ENCODE measurements around the gene DNAJC5.

DNAJC5 gene

GRCh38 chr20:63979229-63979556 lies 84.3 kb downstream of the DNAJC5 start:
- DNase-seq (ENCODE audit: low read depth) = no peak
- peak overlapping the region; percentile 83 for H3K4me3 ChIP-seq (ENCODE audit: low read depth, low read length)

DNA sequence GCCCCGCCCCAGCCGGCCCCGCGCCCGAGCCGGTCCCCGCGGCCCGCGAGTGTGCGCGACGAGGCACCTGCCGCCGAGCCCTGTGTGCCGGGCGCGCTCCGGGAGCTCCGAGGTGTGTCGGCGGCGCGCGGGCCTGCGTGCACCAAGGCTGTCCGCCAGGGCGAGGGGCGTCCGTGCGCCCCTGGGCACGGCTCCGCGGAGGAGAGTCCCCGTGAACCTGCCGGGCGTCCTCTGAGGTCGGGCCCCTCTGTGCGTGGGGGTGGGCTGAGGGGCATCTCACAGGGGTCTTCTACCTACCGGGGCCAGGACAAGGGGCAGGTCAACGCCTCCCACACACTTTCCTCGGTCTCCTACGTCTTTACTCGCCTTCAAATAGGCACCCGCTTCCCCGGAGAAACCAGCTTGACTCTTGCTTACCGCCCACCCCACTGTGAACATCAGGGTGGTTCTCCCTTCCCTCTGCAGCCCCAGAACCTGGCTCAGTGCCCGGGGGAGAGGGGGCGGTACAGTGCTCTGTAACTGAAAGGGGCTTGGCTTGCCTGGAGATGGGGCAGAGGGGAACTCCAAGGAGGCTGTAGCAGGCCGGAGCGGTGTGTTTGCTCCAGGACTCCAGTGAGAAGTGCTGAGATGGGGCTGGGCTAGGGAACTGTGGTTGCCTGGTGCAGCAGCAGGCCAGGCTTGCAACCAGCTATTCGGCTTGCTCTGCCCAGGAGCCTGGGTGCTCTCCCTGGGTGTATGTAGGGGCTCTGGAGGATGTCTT lies 84.8 kb downstream of the DNAJC5 start, which contains the start of gene SAMD10:
TSS of gene SAMD10 (minus strand) at position 86 of the 760 bp plus-strand sequence. CDS start 175 bp downstream, outside the sequence.
- H3K4me3 ChIP-seq (ENCODE audit: low read depth, low read length) = peak within 1 kb of the TSS; percentile 83
- no peak for DNase-seq (ENCODE audit: low read depth)
- TF ChIP-seq, protein P1, sequence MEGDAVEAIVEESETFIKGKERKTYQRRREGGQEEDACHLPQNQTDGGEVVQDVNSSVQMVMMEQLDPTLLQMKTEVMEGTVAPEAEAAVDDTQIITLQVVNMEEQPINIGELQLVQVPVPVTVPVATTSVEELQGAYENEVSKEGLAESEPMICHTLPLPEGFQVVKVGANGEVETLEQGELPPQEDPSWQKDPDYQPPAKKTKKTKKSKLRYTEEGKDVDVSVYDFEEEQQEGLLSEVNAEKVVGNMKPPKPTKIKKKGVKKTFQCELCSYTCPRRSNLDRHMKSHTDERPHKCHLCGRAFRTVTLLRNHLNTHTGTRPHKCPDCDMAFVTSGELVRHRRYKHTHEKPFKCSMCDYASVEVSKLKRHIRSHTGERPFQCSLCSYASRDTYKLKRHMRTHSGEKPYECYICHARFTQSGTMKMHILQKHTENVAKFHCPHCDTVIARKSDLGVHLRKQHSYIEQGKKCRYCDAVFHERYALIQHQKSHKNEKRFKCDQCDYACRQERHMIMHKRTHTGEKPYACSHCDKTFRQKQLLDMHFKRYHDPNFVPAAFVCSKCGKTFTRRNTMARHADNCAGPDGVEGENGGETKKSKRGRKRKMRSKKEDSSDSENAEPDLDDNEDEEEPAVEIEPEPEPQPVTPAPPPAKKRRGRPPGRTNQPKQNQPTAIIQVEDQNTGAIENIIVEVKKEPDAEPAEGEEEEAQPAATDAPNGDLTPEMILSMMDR (IDR thresholded peaks at IDR 0.05; ENCODE audit: low read depth, low read length, missing control alignments) = peak; percentile 34

More at GRCh38 chr20:63979229-63979556, 84.3 kb downstream of the DNAJC5 start:
- TF ChIP-seq, protein P1 (IDR thresholded peaks at IDR 0.05; ENCODE audit: low read depth, low read length, missing control alignments) = no peak

DNA sequence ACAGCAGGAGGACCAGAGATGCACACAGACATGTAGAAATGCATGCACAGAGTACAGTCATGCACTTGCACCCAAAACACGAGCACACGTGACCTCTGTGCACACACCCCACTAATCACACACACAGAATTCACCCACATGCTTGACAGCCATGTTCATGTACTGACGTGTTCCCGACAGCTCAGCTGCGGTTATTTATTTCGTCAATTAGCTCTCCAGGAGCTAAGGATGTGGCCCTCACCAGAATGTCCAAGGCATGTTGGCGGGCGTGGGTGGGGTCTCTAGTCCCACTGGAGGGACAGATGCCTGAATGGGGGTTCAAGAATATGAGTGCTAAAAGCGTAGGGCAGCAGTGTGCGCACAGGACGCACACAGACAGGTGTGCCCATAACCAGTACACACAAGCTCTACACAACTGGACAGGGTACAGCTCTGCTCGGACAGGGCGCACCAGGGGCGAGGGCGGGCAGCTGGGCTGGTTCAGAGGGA lies 85.4 kb downstream of the DNAJC5 start:
- TF ChIP-seq, protein P1 (IDR thresholded peaks at IDR 0.05; ENCODE audit: low read depth, low read length, missing control alignments) = no peak
- DNase-seq (ENCODE audit: low read depth) = no peak
- peak overlapping the region; percentile 83 for H3K4me3 ChIP-seq (ENCODE audit: low read depth, low read length)

DNA sequence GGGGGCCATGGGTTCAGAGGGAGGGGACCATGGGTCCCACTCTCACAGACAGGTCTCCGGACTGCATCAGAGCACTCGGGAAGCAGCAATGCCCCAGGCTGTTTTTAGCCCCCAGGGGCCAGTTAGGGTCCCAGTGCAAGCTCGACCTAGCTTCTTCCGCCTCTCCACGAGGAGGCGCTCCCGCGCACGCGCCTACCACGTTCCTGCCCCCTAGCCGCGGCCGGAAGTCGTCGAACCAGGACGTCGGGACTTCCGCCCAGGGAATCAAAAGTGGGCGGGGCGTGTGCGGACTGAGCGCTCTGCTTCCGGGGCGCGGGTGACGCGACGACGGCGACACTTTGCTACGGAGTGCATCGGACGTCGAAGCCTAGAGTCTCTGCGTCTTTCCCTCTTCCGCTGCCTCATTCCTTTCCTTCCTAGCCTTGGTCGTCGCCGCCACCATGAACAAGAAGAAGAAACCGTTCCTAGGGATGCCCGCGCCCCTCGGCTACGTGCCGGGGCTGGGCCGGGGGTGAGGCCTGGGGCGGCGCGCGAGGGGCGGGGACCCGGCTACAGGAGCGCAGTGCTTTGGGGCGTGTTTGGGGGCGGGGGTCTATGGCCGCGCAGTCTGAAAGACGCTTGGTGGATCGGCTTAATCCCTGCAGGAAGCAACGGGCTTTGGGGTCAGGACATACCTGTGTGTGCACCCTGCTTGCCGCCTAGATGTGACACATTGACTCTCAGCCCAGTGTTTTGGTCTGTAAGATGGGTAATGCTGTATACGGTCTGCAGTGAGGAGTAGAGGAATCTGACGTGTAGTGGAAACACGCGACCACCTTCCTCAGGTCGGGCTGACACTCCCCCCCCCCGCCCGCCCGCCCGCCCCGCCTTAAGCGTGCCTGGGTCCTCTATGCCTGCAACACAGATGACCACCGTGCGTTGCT lies 86.1 kb downstream of the DNAJC5 start, which contains the start of gene PRPF6:
TSS of gene PRPF6 (plus strand) at position 327 of the 923 bp plus-strand sequence. CDS start at position 441, 114 bp downstream.
- DNase-seq (ENCODE audit: low read depth) = peak; percentile 91
- H3K4me3 ChIP-seq (ENCODE audit: low read depth, low read length) = peak within 1 kb of the TSS; percentile 83
- TF ChIP-seq, protein P1 (IDR thresholded peaks at IDR 0.05; ENCODE audit: low read depth, low read length, missing control alignments) = peak; percentile 93

DNA sequence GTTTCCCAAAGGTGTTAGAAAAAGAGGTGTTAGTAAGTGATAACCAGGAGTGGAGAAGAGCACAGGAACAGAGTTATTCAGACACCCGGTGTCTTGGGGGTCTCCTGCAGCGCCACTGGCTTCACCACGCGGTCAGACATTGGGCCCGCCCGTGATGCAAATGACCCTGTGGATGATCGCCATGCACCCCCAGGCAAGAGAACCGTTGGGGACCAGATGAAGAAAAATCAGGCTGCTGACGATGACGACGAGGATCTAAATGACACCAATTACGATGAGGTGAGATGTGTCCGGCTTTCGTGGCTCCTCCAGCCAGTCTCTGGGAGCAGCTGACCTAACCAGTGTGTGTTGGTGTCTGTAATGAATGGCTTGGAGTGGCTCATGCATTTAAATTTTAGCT lies 88.0 kb downstream of the DNAJC5 start:
- DNase-seq (ENCODE audit: low read depth) = no peak
- TF ChIP-seq, protein P1 (IDR thresholded peaks at IDR 0.05; ENCODE audit: low read depth, low read length, missing control alignments) = no peak

More for the DNA sequence above, 88.0 kb downstream of the DNAJC5 start:
- H3K4me3 ChIP-seq (ENCODE audit: low read depth, low read length) = no peak overlapping the region
